Measurements from ENCODE around the gene LYST. TPM values are rescaled to one million over a fixed set of nuclear protein-coding genes. Genes with fewer than 3 reads are reported as not detected.

LYST gene
- total and polyA plus RNA-seq, 2 experiments from 2014 or later: 3.0 to 6.1 TPM

DNA sequence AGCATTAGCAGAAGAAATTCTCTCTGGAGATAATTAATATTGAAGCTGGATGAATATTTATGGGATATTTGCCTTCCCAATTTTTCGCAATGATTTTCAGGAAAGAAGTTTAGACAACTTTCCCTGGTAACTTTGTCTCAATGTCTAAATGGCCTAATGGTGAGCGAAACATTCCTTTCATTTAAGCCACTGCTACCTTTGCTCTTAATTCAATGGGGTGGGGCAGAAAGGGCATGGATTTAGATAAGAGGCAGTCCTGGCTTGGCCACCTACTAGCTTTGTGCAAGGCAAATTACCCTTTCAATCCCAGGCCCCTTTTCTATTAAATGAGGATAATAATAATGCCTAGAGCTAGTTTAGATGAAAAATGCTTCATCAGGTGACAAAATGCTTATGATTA, 27.1 kb upstream of the LYST start:
- no peaks in the 10 kb centered on the region for H3K27me3 ChIP-seq
- H3K36me3 ChIP-seq (replicated peaks; ENCODE audit: insufficient read depth, low read depth): no peaks in the 10 kb centered on the region
- TF ChIP-seq EZH2phosphoT487 (IDR thresholded peaks at IDR 0.05; ENCODE audit: low read depth, severe bottlenecking, unreplicated experiment): no peak
- TF ChIP-seq EZH2 (IDR thresholded peaks at IDR 0.05; ENCODE audit: borderline replicate concordance): no peak
- TF ChIP-seq, protein P1, sequence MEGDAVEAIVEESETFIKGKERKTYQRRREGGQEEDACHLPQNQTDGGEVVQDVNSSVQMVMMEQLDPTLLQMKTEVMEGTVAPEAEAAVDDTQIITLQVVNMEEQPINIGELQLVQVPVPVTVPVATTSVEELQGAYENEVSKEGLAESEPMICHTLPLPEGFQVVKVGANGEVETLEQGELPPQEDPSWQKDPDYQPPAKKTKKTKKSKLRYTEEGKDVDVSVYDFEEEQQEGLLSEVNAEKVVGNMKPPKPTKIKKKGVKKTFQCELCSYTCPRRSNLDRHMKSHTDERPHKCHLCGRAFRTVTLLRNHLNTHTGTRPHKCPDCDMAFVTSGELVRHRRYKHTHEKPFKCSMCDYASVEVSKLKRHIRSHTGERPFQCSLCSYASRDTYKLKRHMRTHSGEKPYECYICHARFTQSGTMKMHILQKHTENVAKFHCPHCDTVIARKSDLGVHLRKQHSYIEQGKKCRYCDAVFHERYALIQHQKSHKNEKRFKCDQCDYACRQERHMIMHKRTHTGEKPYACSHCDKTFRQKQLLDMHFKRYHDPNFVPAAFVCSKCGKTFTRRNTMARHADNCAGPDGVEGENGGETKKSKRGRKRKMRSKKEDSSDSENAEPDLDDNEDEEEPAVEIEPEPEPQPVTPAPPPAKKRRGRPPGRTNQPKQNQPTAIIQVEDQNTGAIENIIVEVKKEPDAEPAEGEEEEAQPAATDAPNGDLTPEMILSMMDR (IDR thresholded peaks at IDR 0.05; ENCODE audit: poor library complexity): no peak

DNA sequence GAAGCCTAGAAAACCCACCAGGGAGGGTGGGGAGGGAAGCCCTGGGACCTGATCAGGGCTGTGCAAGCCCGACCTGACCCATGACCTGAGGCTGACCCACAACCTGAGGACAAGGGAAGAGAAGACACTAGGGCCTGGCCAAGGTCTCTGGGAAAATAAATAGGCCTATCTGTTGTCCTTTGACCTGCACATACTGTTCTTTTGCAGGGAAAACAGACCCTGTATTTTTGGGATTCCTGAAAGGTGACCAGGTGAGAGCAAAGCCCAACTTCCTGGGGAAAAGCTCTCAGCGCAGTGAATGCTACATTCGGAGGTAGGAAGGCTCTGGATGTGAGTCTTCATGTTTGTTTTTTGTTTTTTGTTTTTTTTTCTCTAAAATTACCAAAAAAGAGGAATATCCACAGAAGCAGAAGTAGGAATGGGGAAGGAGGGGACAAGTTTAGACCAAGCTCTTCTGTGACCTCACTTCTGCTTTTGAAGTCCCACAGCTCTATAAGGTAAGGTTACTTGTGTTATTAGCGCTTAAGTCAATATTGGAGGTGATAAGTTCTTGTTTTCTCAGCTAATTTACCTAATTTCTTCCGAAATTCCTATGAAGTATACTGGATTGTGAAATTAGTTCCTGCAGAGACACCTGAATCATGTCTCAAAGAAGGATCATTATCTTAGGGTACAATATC, 26.2 kb upstream of the LYST start:
- Histone ChIP-seq H3K9me3 (ENCODE audit: low read depth) (no peaks in the 10 kb centered on the region), H3K36me3 (replicated peaks; ENCODE audit: insufficient read depth, low read depth) (no peaks in the 10 kb centered on the region), H3K9me2 (replicated peaks; ENCODE audit: insufficient read depth) (no peaks in the 10 kb centered on the region), H3K79me2 (no peaks in the 10 kb centered on the region), H3K27me3 (no peaks in the 10 kb centered on the region), H3K4me2 (no peak overlapping the region), H2AFZ (no peak overlapping the region), H3K4me3 (no peak overlapping the region), H4K20me1 (ENCODE audit: insufficient read depth, poor library complexity, severe bottlenecking) (no peaks in the 10 kb centered on the region), H3K4me1 (ENCODE audit: insufficient read depth) (peaks cover 3% of the 10 kb centered on the region), H3K27ac (peak overlapping the region; percentile 30)
- WGBS (ENCODE audit: low lambda C conversion rate, missing lambda C conversion rate): 62% methylated on average over 5 of the region's 5 CpGs
- TF ChIP-seq EZH2phosphoT487 (IDR thresholded peaks at IDR 0.05; ENCODE audit: low read depth, severe bottlenecking, unreplicated experiment): no peak
- TF ChIP-seq EZH2 (IDR thresholded peaks at IDR 0.05; ENCODE audit: borderline replicate concordance): no peak
- TF ChIP-seq, protein P1 (IDR thresholded peaks at IDR 0.05; ENCODE audit: poor library complexity): no peak
- no peak for DNase-seq (ENCODE audit: low spot score)

More for the DNA sequence above, 27.1 kb upstream of the LYST start:
- no peak overlapping the region for H3K4me2 ChIP-seq
- no peaks in the 10 kb centered on the region for H3K9me3 ChIP-seq (ENCODE audit: low read depth)
- peak; percentile 19 for DNase-seq (ENCODE audit: low spot score)
- H3K79me2 ChIP-seq: no peaks in the 10 kb centered on the region
- no peak overlapping the region for H2AFZ ChIP-seq
- H3K27ac ChIP-seq: peak overlapping the region; percentile 30
- 82% methylated on average over 2 of the region's 2 CpGs for WGBS (ENCODE audit: low lambda C conversion rate, missing lambda C conversion rate)
- H3K4me3 ChIP-seq: no peak overlapping the region
- no peaks in the 10 kb centered on the region for H4K20me1 ChIP-seq (ENCODE audit: insufficient read depth, poor library complexity, severe bottlenecking)
- peaks cover 3% of the 10 kb centered on the region for H3K4me1 ChIP-seq (ENCODE audit: insufficient read depth)
- no peaks in the 10 kb centered on the region for H3K9me2 ChIP-seq (replicated peaks; ENCODE audit: insufficient read depth)

DNA sequence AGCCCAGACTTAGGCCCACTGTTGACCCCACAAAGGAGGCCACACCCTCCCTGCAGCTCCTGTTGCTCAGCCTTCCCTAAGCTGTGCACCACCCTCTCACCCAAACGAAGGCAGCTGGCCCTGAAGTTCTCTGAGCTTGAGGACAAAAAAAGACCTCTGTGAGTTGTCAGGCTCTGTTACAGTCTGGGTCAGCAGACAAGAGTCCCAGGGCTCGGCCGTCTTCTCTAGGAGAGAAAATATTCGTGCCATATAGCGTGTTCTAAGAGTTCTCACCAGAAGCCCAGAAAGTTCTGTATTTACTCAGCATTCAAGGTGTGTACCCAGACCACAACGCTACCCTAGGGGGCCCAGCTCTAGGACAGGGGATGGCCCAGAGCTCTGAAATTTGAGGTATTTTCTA, 25.5 kb upstream of the LYST start:
- no peaks in the 10 kb centered on the region for H3K27me3 ChIP-seq
- WGBS (ENCODE audit: low lambda C conversion rate, missing lambda C conversion rate): 77% methylated on average over 6 of the region's 6 CpGs
- no peaks in the 10 kb centered on the region for H3K36me3 ChIP-seq (replicated peaks; ENCODE audit: insufficient read depth, low read depth)
- no peak overlapping the region for H3K4me3 ChIP-seq
- no peak overlapping the region for H3K4me2 ChIP-seq
- TF ChIP-seq EZH2 (IDR thresholded peaks at IDR 0.05; ENCODE audit: borderline replicate concordance): no peak
- TF ChIP-seq, protein P1 (IDR thresholded peaks at IDR 0.05; ENCODE audit: poor library complexity): no peak
- no peak for TF ChIP-seq EZH2phosphoT487 (IDR thresholded peaks at IDR 0.05; ENCODE audit: low read depth, severe bottlenecking, unreplicated experiment)
- no peak for DNase-seq (ENCODE audit: low spot score)
- no peaks in the 10 kb centered on the region for H4K20me1 ChIP-seq (ENCODE audit: insufficient read depth, poor library complexity, severe bottlenecking)
- peaks cover 3% of the 10 kb centered on the region for H3K4me1 ChIP-seq (ENCODE audit: insufficient read depth)
- H3K9me2 ChIP-seq (replicated peaks; ENCODE audit: insufficient read depth): no peaks in the 10 kb centered on the region
- no peaks in the 10 kb centered on the region for H3K79me2 ChIP-seq
- H2AFZ ChIP-seq: no peak overlapping the region
- H3K27ac ChIP-seq: no peak overlapping the region
- no peaks in the 10 kb centered on the region for H3K9me3 ChIP-seq (ENCODE audit: low read depth)

Measured in hepatocyte (in vitro differentiated cells).